Large intestine (tissue), 3 donors: ENCODE data around the gene CAMKMT. TPM values are rescaled to one million over a fixed set of nuclear protein-coding genes. Genes with fewer than 3 reads are reported as not detected.

Source experiments
- DNase-seq, 2 donors: peaks; one replicate each; pipeline versions ENCODE4 v3.0.0 to v3.0.0-alpha.2; 2013
- H3K27ac ChIP-seq: one replicate; pipeline ENCODE4 v1.5.1; 2013; ENCODE audit warnings: low read length
- H3K27me3 ChIP-seq: 2 replicates; pipeline ENCODE4 v1.6.1; 2013; ENCODE audit warnings: low read length; ENCODE audit not compliant: control insufficient read depth, insufficient read depth
- H3K36me3 ChIP-seq: 2 replicates; pipeline ENCODE4 v1.6.1; 2013; ENCODE audit warnings: low read length; ENCODE audit not compliant: control insufficient read depth, insufficient read depth
- H3K4me1 ChIP-seq: one replicate; pipeline ENCODE4 v1.6.1; 2013; ENCODE audit warnings: low read length; ENCODE audit not compliant: control insufficient read depth, insufficient read depth
- H3K4me3 ChIP-seq: one replicate; pipeline ENCODE4 v1.5.1; 2013; ENCODE audit warnings: low read length
- H3K9me3 ChIP-seq: one replicate; pipeline ENCODE4 v1.6.1; 2013; ENCODE audit warnings: mild to moderate bottlenecking, low read depth, low read length, moderate library complexity; ENCODE audit not compliant: control insufficient read depth
- WGBS: methylation state at CpG from one replicate; pipeline ENCODE4 v1.1.5; 2013; ENCODE audit warnings: low lambda C conversion rate; ENCODE audit not compliant: insufficient coverage; 5-methylcytosine and 5-hydroxymethylcytosine counted together
- polyA plus RNA-seq: library from polyadenylated mRNA; unstranded; fragments of 120-200 nt; gene quantifications from one replicate; pipeline ENCODE4 v1.2.1, GENCODE V29; 2013

CAMKMT gene
- polyA plus RNA-seq, 1 donor, result 9.2 TPM

DNA sequence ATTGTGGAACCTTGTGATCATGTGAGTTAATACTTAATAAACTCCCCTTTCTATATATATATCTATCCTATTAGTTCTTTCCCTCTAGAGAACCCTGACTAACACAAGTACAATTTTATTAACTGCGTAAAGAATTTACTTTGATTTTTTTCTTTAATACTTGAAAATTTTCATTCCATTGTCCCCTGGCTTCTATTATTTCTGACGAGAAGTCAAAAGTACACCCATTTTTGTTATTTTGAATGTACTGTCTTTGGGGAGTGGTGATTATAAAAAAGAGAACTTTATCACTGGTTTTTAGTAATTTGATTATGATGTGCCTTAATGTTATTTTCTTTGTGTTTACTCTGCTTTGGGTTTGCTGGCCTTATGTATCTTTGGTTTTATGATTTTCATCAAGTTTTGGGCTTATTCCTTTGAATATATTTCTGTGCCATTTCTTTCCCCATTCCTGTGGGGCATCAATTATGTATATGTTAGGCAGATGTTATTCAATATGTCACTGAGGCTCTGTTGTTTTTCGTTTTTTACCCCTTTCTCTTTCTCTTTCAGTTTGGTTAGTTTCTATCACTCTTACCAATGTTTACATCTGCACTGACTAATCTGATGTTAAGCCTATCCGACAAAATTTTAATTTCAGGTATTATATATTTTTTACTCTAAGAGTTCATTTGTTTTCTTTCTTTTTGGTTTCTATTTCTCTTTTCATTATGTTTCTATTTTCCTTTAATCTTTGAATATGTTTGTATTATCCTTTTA, 271.4 kb downstream of the CAMKMT start:
- no peaks in the 10 kb centered on the region for H3K27me3 ChIP-seq
- peaks cover 4% of the 10 kb centered on the region for H3K9me3 ChIP-seq
- H3K4me3 ChIP-seq, result no peak overlapping the region
- H3K4me1 ChIP-seq, result no peaks in the 10 kb centered on the region
- DNase-seq, result no peak
- 98% methylated on average over 4 of the region's 4 CpGs for WGBS
- no peak overlapping the region for H3K27ac ChIP-seq
- no peaks in the 10 kb centered on the region for H3K36me3 ChIP-seq

DNA sequence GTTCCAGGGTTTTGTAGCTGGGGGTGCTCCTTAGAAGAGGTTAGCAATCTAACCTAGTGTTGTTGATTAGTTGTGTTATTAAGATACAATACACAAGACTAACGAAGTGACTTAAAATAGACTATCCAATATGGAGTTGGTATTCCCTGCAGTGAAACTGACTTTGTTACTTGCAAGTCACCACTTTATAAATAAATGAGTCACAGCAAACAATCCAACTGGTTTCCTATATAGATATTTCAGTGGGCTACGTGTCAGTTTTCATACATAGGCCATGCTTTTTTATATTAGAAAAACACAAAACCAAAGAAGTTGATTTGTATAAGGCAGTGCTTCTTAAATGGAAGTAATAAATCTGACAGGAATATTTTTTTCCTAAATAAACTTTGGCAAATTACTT, 274.0 kb downstream of the CAMKMT start:
- no peaks in the 10 kb centered on the region for H3K36me3 ChIP-seq
- no peak for DNase-seq
- 100% methylated on average over 1 of the region's 2 CpGs for WGBS
- no peaks in the 10 kb centered on the region for H3K27me3 ChIP-seq
- H3K27ac ChIP-seq, result no peak overlapping the region
- H3K4me1 ChIP-seq, result no peaks in the 10 kb centered on the region
- no peak overlapping the region for H3K4me3 ChIP-seq
- peaks cover 4% of the 10 kb centered on the region for H3K9me3 ChIP-seq

DNA sequence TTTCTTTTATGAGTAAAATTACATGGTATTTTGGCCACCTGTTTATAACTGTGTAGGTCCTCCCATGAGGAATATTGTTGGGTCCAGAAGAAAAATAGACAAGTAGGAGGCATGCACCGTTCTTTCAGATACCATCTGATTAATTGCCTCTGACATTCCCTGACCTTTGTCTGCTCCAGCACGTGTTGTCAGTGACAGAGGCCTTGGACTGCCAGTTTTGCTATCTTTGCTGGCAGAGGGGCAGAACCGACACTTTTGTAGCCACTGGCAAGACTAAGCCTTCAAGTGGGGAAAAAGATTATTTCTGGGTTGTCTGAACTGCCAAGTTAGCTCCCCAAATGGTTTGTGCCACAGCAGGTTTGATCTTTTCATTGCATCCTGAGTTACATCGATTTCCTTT, 276.9 kb downstream of the CAMKMT start:
- Histone ChIP-seq H3K36me3 (no peaks in the 10 kb centered on the region), H3K9me3 (peaks cover under 1% of the 10 kb centered on the region), H3K4me3 (no peak overlapping the region), H3K27me3 (no peaks in the 10 kb centered on the region), H3K4me1 (no peaks in the 10 kb centered on the region), H3K27ac (no peak overlapping the region)
- no CpG with 5 or more reads among the region's 4 CpGs for WGBS
- peak; percentile 9 to 17 for DNase-seq

DNA sequence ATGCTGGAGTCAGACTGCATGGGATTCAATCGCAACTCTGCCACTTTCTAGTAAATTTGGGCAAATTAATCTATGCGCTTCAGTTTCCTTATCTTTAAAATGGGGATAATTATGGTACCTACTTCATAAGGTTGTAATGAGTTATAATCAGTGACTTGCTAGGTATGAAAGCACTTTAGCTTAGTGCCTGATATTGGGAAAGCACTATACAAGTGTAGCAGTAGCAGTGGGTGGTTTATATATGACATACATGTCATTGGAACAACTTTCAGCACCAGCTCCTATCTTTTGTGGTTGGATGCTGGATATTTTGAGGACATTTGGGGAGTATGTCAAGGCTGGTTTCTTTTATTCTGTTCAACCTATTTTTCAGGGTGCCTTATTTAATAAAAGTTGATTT, 277.7 kb downstream of the CAMKMT start:
- Histone ChIP-seq H3K4me3 (no peak overlapping the region), H3K27me3 (no peaks in the 10 kb centered on the region), H3K36me3 (no peaks in the 10 kb centered on the region), H3K4me1 (no peaks in the 10 kb centered on the region), H3K9me3 (no peaks in the 10 kb centered on the region), H3K27ac (no peak overlapping the region)
- whole genome bisulfite sequencing, result 100% methylated on average over 1 of the region's 2 CpGs
- DNase-seq, result no peak

DNA sequence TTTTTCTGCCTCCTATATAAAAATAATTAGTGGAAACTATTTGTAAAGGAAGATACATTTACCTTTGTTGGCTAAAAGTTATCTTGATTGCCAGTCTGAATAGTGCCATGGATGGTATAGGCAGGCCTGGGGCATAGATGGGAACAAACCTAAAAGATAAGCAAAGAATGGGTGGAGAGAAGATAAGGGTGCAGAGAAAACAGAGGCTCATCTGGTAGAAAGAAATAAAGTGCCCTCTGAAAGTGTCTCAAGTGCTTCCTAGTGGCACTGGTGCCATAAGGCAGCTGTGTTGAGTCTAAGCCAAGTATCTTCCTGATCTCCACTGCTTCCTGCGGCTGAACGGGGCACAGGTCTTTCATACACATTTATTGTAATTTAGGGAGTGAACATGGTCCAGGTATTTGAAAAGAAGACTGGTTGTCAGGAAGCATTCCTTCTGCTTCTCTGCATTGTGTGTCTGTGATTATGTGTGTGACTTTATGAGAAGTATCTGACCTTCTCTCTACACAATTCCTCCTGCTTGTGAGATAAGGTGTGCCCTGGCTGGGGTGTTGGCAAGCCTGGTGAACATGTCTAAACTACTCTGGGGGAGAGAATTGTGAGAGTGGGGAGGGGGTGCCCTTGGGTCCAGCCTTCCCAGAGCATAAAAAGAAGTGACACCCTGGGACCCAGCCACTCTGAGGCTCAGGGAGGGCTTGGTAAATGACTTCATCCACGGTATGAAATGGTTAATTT, 280.5 kb downstream of the CAMKMT start:
- H3K27ac ChIP-seq, result no peak overlapping the region
- H3K4me3 ChIP-seq, result no peak overlapping the region
- no peaks in the 10 kb centered on the region for H3K27me3 ChIP-seq
- WGBS, result no CpG with 5 or more reads among the region's 3 CpGs
- no peak for DNase-seq
- no peaks in the 10 kb centered on the region for H3K36me3 ChIP-seq
- H3K4me1 ChIP-seq, result no peaks in the 10 kb centered on the region
- no peaks in the 10 kb centered on the region for H3K9me3 ChIP-seq

DNA sequence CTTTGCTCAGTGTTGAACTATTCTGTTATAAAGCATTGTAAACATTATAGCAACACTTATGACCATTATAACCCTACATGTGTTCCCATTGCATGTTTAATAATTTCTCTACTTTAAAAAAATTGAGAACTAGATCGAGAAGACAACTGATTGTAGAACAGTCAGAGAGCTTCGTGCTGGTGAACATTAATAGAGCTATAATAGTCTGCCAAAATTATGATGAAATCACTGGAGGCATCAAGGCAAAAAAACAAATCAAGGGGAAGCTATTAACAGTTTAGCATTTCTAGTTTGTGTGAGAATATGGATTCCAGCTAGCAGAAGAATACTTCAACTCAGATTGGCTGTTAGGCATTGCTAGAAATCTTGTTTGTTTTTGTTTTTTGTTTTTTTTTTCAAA, 284.2 kb downstream of the CAMKMT start:
- no peaks in the 10 kb centered on the region for H3K27me3 ChIP-seq
- H3K4me3 ChIP-seq, result no peak overlapping the region
- WGBS, result no CpG with 5 or more reads among the region's 2 CpGs
- H3K36me3 ChIP-seq, result no peaks in the 10 kb centered on the region
- no peaks in the 10 kb centered on the region for H3K4me1 ChIP-seq
- H3K27ac ChIP-seq, result no peak overlapping the region
- DNase-seq, result no peak
- no peaks in the 10 kb centered on the region for H3K9me3 ChIP-seq

DNA sequence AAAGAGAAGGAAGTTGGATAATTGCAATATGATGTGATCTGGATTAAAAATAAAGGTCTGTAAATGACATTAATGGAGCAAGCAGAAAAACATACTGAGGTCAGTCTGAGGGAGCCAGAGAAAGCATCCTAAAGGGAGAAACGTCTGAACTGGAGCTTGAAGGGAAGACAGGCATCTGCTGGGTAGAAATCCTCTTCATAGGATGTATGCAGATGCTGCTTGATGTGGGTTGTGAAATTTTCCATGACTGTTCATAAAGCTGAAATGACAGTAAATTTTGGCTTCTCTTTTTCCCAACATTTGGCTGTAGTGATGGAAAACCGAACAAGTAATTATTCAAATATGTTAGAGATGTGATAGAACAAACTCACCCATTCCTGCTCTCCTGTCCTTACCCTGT, 287.6 kb downstream of the CAMKMT start:
- Histone ChIP-seq H3K27ac (no peak overlapping the region), H3K4me3 (no peak overlapping the region), H3K9me3 (no peaks in the 10 kb centered on the region), H3K4me1 (no peaks in the 10 kb centered on the region), H3K27me3 (no peaks in the 10 kb centered on the region), H3K36me3 (no peaks in the 10 kb centered on the region)
- DNase-seq, result no peak
- WGBS, result no CpG with 5 or more reads among the region's 2 CpGs

DNA sequence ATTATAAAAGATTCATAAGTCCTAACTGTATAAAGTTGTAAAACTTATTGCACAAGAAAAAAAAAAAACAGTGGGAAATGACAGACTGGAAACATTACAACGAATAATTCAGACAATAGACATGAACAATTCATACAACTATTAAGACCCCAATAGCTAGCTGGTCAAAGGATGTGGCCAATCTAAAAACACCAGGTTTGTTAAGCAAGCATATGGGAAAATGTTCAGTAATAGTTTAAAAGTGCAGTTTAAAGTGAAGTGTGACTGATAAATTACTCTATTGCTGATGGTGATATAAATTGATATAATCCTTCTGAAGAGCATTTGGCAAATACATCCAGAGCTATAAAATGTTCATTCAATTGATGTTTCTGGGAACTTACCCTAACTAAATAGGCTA, 289.0 kb downstream of the CAMKMT start:
- no peaks in the 10 kb centered on the region for H3K9me3 ChIP-seq
- H3K4me1 ChIP-seq, result no peaks in the 10 kb centered on the region
- H3K27me3 ChIP-seq, result no peaks in the 10 kb centered on the region
- no peak for DNase-seq
- H3K27ac ChIP-seq, result no peak overlapping the region
- H3K36me3 ChIP-seq, result no peaks in the 10 kb centered on the region
- no peak overlapping the region for H3K4me3 ChIP-seq
- WGBS, result 100% methylated on average over 1 of the region's 1 CpG

DNA sequence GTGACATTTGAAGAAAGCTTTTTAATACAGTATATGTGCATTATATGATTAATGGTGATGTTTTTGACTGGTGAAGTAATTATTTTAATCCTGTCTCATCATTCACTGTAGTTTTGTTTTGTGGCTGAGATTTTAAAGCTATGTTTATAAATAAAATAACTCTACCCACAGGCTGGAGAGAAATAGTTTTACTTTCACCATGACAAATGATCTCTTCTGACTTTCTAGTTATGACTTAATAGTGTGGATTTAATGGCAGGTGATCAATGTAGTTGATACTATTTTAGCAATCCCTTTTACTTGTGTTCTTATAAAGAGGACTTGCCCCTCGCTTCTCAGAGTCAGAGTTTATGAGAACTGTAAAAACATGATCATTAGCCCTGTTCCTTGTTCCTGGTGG, 290.2 kb downstream of the CAMKMT start:
- DNase-seq, result no peak
- H3K27ac ChIP-seq, result no peak overlapping the region
- no peaks in the 10 kb centered on the region for H3K9me3 ChIP-seq
- no CpG with 5 or more reads among the region's 1 CpG for WGBS
- H3K4me3 ChIP-seq, result no peak overlapping the region
- no peaks in the 10 kb centered on the region for H3K27me3 ChIP-seq
- no peaks in the 10 kb centered on the region for H3K36me3 ChIP-seq
- no peaks in the 10 kb centered on the region for H3K4me1 ChIP-seq

DNA sequence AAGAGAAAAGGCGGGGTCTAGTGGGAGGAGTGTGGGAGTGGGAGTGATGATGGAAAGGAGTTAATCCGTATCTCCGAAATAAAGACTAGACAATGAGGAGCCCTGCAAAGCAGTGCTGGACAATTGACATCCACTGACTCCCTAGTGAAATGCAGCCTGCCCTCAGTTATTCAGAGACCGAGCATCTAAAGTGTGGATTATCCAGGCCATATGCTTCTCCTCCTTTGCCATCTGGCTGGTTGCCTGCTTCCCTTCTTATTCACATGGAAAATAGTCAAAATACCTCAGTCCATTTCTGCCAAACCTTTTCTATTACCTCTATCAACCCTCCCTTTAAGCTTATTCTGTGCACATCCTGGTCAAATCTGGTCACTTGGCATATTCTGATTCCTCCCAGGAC, 291.0 kb downstream of the CAMKMT start:
- H3K36me3 ChIP-seq, result no peaks in the 10 kb centered on the region
- H3K27me3 ChIP-seq, result no peaks in the 10 kb centered on the region
- no peaks in the 10 kb centered on the region for H3K4me1 ChIP-seq
- no peaks in the 10 kb centered on the region for H3K9me3 ChIP-seq
- WGBS, result no CpG with 5 or more reads among the region's 4 CpGs
- no peak overlapping the region for H3K4me3 ChIP-seq
- DNase-seq, result no peak
- no peak overlapping the region for H3K27ac ChIP-seq
